Measurements from ENCODE around the gene NADK2.

NADK2 gene

GRCh38 chr5:36214436-36214835, 27.3 kb downstream of the NADK2 start:
- no peak for TF ChIP-seq CTCF (IDR thresholded peaks at IDR 0.05)
- H3K27ac ChIP-seq: no peak overlapping the region
- H3K36me3 ChIP-seq: peaks cover 4% of the 10 kb centered on the region

GRCh38 chr5:36209664-36210063, 32.1 kb downstream of the NADK2 start:
- TF ChIP-seq CTCF (IDR thresholded peaks at IDR 0.05): no peak
- H3K4me1 ChIP-seq (ENCODE audit: control insufficient read depth in 1 of 2, insufficient read depth in 1 of 2, low read depth in 1 of 2, low read length in 1 of 2): no peaks in the 10 kb centered on the region
- no peaks in the 10 kb centered on the region for H3K27me3 ChIP-seq
- no peak overlapping the region for H3K4me3 ChIP-seq (ENCODE audit: low read depth in 1 of 2, low read length in 1 of 2)
- no peak overlapping the region for H3K27ac ChIP-seq
- no peaks in the 10 kb centered on the region for H3K9me3 ChIP-seq
- peaks cover 7% of the 10 kb centered on the region for H3K36me3 ChIP-seq

More at GRCh38 chr5:36214436-36214835, 27.3 kb downstream of the NADK2 start:
- Histone ChIP-seq H3K9me3 (no peaks in the 10 kb centered on the region), H3K4me3 (ENCODE audit: low read depth in 1 of 2, low read length in 1 of 2) (no peak overlapping the region), H3K4me1 (ENCODE audit: control insufficient read depth in 1 of 2, insufficient read depth in 1 of 2, low read depth in 1 of 2, low read length in 1 of 2) (no peaks in the 10 kb centered on the region), H3K27me3 (no peaks in the 10 kb centered on the region)

GRCh38 chr5:36208786-36209185, 32.9 kb downstream of the NADK2 start:
- no peak for TF ChIP-seq CTCF (IDR thresholded peaks at IDR 0.05)
- Histone ChIP-seq H3K27ac (no peak overlapping the region), H3K9me3 (no peaks in the 10 kb centered on the region), H3K36me3 (peaks cover 7% of the 10 kb centered on the region), H3K27me3 (no peaks in the 10 kb centered on the region), H3K4me3 (ENCODE audit: low read depth in 1 of 2, low read length in 1 of 2) (no peak overlapping the region), H3K4me1 (ENCODE audit: control insufficient read depth in 1 of 2, insufficient read depth in 1 of 2, low read depth in 1 of 2, low read length in 1 of 2) (no peaks in the 10 kb centered on the region)

- H3K4me3 ChIP-seq (ENCODE audit: low read depth in 1 of 2, low read length in 1 of 2): no peak overlapping the region
- no peaks in the 10 kb centered on the region for H3K9me3 ChIP-seq
- H3K27me3 ChIP-seq: no peaks in the 10 kb centered on the region
- no peak for TF ChIP-seq CTCF (IDR thresholded peaks at IDR 0.05)
- H3K27ac ChIP-seq: no peak overlapping the region
- H3K4me1 ChIP-seq (ENCODE audit: control insufficient read depth in 1 of 2, insufficient read depth in 1 of 2, low read depth in 1 of 2, low read length in 1 of 2): no peaks in the 10 kb centered on the region
- peaks cover 13% of the 10 kb centered on the region for H3K36me3 ChIP-seq
Measured at GRCh38 chr5:36206913-36207312, 34.8 kb downstream of the NADK2 start.

- Histone ChIP-seq H3K36me3 (peaks cover 17% of the 10 kb centered on the region), H3K27me3 (no peaks in the 10 kb centered on the region), H3K4me3 (ENCODE audit: low read depth in 1 of 2, low read length in 1 of 2) (no peak overlapping the region), H3K4me1 (ENCODE audit: control insufficient read depth in 1 of 2, insufficient read depth in 1 of 2, low read depth in 1 of 2, low read length in 1 of 2) (no peaks in the 10 kb centered on the region), H3K27ac (no peak overlapping the region), H3K9me3 (no peaks in the 10 kb centered on the region)
- no peak for TF ChIP-seq CTCF (IDR thresholded peaks at IDR 0.05)
Measured at GRCh38 chr5:36205329-36205728, 36.4 kb downstream of the NADK2 start.

GRCh38 chr5:36202521-36202961, 39.2 kb downstream of the NADK2 start:
- Histone ChIP-seq H3K4me3 (ENCODE audit: low read depth in 1 of 2, low read length in 1 of 2) (no peak overlapping the region), H3K27ac (no peak overlapping the region), H3K27me3 (no peaks in the 10 kb centered on the region), H3K36me3 (peaks cover 17% of the 10 kb centered on the region), H3K9me3 (no peaks in the 10 kb centered on the region), H3K4me1 (ENCODE audit: control insufficient read depth in 1 of 2, insufficient read depth in 1 of 2, low read depth in 1 of 2, low read length in 1 of 2) (peaks cover 5 to 8% of the 10 kb centered on the region in 2 experiments)
- no peak for TF ChIP-seq CTCF (IDR thresholded peaks at IDR 0.05)
